Measurements from ENCODE around the gene ACOXL. TPM values are rescaled to one million over a fixed set of nuclear protein-coding genes. Genes with fewer than 3 reads are reported as not detected.

The ACOXL gene
- total RNA-seq, 2 donors from 2014 or later = not detected

- Histone ChIP-seq H3K4me3 (no peak overlapping the region), H3K36me3 (no peaks in the 10 kb centered on the region), H3K9me3 (no peaks in the 10 kb centered on the region), H3K27me3 (replicated peaks; ENCODE audit: insufficient read depth) (no peaks in the 10 kb centered on the region), H3K27ac (no peak overlapping the region), H3K4me1 (ENCODE audit: control insufficient read depth in 1 of 2, low read depth in 2 of 2) (no peaks in the 10 kb centered on the region)
- ATAC-seq (ENCODE audit: insufficient number of reproducible peaks, low FRiP score, low read depth) (no peak), DNase-seq (ENCODE audit: low spot score) (no peak)
- no peak for TF ChIP-seq CTCF (IDR thresholded peaks at IDR 0.05)
Measured at GRCh38 chr2:110877031-110877827, 144.9 kb downstream of the ACOXL start.

- no peak overlapping the region for H3K27ac ChIP-seq
- no peak overlapping the region for H3K4me3 ChIP-seq
- no peaks in the 10 kb centered on the region for H3K4me1 ChIP-seq (ENCODE audit: control insufficient read depth in 1 of 2, low read depth in 2 of 2)
- no peaks in the 10 kb centered on the region for H3K9me3 ChIP-seq
- TF ChIP-seq CTCF (IDR thresholded peaks at IDR 0.05) = no peak
- H3K27me3 ChIP-seq (replicated peaks; ENCODE audit: insufficient read depth) = no peaks in the 10 kb centered on the region
- ATAC-seq (ENCODE audit: insufficient number of reproducible peaks, low FRiP score, low read depth) = no peak
- DNase-seq (ENCODE audit: low spot score) = no peak
- no peaks in the 10 kb centered on the region for H3K36me3 ChIP-seq
Measured at GRCh38 chr2:110878150-110878549, 145.8 kb downstream of the ACOXL start.

GRCh38 chr2:110881908-110882307, 149.5 kb downstream of the ACOXL start:
- Histone ChIP-seq H3K27ac (no peak overlapping the region), H3K36me3 (no peaks in the 10 kb centered on the region), H3K27me3 (replicated peaks; ENCODE audit: insufficient read depth) (no peaks in the 10 kb centered on the region), H3K4me1 (ENCODE audit: control insufficient read depth in 1 of 2, low read depth in 2 of 2) (no peaks in the 10 kb centered on the region), H3K4me3 (no peak overlapping the region), H3K9me3 (no peaks in the 10 kb centered on the region)
- no peak for TF ChIP-seq CTCF (IDR thresholded peaks at IDR 0.05)
- DNase-seq (ENCODE audit: low spot score) (no peak), ATAC-seq (ENCODE audit: insufficient number of reproducible peaks, low FRiP score, low read depth) (no peak)

GRCh38 chr2:110883406-110883805, 151.0 kb downstream of the ACOXL start:
- H3K27ac ChIP-seq = no peak overlapping the region
- H3K36me3 ChIP-seq = no peaks in the 10 kb centered on the region
- H3K27me3 ChIP-seq (replicated peaks; ENCODE audit: insufficient read depth) = no peaks in the 10 kb centered on the region
- no peak for TF ChIP-seq CTCF (IDR thresholded peaks at IDR 0.05)
- no peak for DNase-seq (ENCODE audit: low spot score)
- no peak overlapping the region for H3K4me3 ChIP-seq
- ATAC-seq (ENCODE audit: insufficient number of reproducible peaks, low FRiP score, low read depth) = no peak
- no peaks in the 10 kb centered on the region for H3K4me1 ChIP-seq (ENCODE audit: control insufficient read depth in 1 of 2, low read depth in 2 of 2)
- H3K9me3 ChIP-seq = no peaks in the 10 kb centered on the region

- ATAC-seq (ENCODE audit: insufficient number of reproducible peaks, low FRiP score, low read depth) (no peak), DNase-seq (ENCODE audit: low spot score) (no peak)
- TF ChIP-seq CTCF (IDR thresholded peaks at IDR 0.05) = no peak
- Histone ChIP-seq H3K9me3 (no peaks in the 10 kb centered on the region), H3K27me3 (replicated peaks; ENCODE audit: insufficient read depth) (no peaks in the 10 kb centered on the region), H3K4me1 (ENCODE audit: control insufficient read depth in 1 of 2, low read depth in 2 of 2) (no peaks in the 10 kb centered on the region), H3K4me3 (no peak overlapping the region), H3K27ac (no peak overlapping the region), H3K36me3 (no peaks in the 10 kb centered on the region)
Measured at GRCh38 chr2:110885256-110885655, 152.9 kb downstream of the ACOXL start.

Measured in thoracic aorta (tissue), 2 donors.